ENCODE measurements around the gene MBD4.

- TF ChIP-seq CTCF (IDR thresholded peaks at IDR 0.05) (no peak), POLR2A (IDR thresholded peaks at IDR 0.05) (no peak)
Observed at GRCh38 chr3:129439226-129439816, 427 bp downstream of the MBD4 start.

All from right lobe of liver (tissue), 4 donors.